CD4-positive, alpha-beta T cell treated with Interleukin-17A for 1 hour (primary cell): ENCODE data around the gene NPHP4.
A peak's percentile ranks its signal among the peaks of the same experiment; 100 is the strongest.

Source experiments
- DNase-seq: peaks from one replicate; pipeline ENCODE4 v3.0.0-alpha.2; 2020

Gene NPHP4

DNA sequence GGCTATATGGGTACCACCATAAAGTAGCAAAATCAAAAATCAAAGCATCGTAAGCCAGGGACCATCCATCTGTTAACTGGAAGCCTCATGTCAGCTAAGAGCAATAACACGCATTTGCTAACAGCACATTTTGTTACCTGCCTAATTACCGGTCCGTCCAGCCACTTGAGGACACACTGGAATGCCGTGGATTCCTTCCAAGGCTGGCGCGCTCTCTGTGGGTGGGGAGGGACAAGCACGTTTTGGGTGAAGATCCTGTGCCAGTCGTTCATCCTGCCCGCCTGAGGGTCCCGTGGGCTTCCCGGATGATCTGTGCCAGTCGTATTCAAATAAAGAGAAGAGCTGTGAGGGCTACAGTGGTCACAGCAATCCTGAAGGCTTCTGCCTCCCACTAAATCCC lies 6.2 kb downstream of the NPHP4 start:
- no peak for DNase-seq

DNA sequence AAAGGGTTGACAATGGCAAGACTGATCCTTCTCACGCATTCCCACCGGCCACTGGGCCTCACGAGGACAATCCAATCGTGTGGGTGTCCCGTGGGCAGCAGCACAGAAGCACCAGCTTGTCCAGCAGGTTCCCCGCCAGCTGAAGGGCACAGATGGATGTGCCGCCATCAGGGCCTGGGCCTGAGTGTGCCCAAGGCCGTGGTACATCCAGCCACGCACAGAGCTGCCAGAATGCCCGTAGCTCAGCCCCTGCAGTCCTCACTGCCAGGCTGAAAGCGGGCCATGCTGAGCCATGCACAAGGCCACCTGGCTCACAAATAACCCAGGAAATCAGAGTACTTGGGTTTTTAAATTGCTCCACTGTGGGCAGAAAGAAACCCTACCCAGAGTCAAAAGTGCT lies 7.0 kb downstream of the NPHP4 start:
- DNase-seq, result no peak

- DNase-seq, result no peak
These were observed 8.7 kb downstream of the NPHP4 start for GRCh38 chr1:5983361-5984103.

DNA sequence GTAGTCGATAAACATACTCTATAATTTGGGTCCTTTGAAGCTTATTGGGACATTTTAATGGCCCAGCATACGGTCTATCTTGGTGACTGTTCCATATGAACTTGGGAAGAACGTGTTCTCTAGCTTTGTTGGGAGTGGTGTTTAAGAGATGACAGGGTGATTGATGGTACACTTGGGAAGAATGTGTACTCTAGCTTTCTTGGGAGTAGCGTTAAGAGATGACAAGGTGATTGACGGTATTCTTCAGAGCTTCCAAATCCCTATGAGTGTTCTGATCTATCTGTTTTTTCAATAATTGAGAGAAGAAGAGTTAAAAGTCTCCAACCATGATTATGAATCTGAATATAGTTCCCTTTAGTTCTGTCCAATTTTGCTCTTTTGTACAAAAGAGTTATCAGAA lies 9.4 kb downstream of the NPHP4 start:
- no peak for DNase-seq

- DNase-seq, result peak; percentile 14
These were observed 9.9 kb downstream of the NPHP4 start for GRCh38 chr1:5982276-5982675.

- no peak for DNase-seq
These were observed 11.2 kb downstream of the NPHP4 start for GRCh38 chr1:5981009-5981380.

DNA sequence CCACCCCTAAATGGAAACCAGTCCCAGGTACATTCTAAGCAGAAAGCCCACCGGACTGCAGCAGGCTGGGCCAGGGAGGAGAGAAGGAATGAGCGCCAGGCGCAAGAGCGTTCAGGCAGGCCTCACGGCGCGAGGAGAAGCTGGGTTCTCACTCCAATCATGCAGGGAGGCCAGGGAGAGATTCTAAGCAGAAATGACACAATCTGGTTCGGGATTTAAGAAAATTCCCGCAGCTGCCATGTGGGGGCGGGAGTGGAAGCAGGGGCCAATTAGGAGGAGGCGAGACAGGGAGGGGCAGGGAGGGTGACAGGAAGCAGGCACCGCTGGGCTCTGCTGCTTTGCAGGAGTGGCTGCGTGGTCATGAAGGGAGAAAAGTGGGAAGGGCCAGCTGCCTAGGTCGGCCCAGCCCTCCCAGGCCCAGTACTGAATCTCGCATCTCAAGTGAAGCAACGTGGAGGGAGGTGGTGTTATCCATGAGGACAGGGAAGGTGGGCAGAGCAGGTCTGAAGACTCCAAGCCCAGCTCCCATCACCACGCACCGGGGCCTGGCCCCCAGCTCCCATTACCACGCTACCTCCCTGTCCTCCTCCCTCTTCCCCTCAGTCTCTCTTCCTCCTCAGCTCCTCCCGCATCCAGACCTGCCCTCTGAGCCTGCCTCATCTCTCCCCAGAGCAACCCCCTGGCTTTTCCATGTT lies 11.8 kb downstream of the NPHP4 start:
- DNase-seq, result no peak

GRCh38 chr1:5979536-5980313 lies 12.5 kb downstream of the NPHP4 start:
- no peak for DNase-seq

DNA sequence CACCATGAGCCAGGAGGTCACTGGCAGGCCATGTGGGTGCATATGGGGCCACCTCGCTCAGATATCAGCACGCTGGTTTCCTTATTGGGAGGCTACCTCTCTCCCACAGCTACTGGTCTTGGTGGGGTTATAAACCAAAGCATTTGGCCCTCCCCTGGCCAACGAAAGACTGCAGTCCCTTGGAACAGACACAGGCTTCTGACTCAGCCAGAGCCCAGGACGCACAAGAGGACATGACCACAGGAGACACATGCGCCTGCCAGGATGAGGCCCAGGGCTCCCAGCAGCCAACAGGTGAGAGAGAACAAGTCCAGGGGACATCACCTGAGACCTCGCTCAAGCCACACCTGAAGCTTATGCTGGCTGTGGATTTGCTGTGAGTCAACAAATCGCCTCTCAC lies 13.8 kb downstream of the NPHP4 start:
- DNase-seq, result no peak

DNA sequence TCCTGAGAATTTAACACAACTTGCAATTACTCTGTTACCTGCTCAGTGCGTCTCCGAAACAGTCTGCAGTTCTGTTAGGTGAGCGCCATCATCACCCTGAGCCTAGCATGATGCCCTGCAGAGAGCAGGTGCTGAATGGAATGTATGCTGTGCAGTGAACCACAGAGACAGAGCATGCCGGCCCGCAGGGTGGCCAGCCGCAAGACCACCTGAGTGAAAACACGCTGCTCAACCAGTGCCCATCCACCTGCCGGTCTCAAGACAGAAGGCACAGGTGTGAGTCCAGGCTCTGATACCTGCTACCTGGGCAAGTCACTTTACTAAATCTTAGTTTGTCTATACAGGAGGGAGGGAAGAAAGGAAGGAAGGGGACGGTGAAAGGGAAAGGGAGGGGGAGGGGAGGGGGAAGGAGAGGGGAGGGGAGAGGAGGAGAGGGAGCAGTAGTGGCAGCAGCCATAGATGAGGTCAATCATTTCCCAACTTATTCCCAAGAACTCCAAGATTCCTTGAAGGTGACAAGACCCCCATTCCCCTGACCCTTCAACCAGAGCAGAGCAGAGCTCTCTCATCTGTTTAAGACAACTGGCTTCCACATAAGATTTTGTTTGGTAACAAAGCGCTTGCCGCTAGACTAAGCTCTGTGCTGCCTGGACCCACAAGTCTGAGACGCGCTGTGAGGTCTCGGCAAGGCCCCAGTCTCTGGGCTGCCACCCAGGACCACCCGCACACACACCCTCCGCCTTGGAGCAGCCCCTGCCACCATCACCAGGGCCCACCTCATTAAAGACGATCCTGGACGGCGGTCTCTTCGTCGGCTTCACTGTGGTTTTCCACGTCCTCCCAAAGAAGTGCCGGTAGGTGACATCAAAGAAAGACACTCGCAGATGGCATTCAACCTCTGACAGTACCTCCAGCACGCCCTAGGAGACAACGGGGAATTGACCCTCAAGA lies 14.5 kb downstream of the NPHP4 start:
- DNase-seq, result no peak

DNA sequence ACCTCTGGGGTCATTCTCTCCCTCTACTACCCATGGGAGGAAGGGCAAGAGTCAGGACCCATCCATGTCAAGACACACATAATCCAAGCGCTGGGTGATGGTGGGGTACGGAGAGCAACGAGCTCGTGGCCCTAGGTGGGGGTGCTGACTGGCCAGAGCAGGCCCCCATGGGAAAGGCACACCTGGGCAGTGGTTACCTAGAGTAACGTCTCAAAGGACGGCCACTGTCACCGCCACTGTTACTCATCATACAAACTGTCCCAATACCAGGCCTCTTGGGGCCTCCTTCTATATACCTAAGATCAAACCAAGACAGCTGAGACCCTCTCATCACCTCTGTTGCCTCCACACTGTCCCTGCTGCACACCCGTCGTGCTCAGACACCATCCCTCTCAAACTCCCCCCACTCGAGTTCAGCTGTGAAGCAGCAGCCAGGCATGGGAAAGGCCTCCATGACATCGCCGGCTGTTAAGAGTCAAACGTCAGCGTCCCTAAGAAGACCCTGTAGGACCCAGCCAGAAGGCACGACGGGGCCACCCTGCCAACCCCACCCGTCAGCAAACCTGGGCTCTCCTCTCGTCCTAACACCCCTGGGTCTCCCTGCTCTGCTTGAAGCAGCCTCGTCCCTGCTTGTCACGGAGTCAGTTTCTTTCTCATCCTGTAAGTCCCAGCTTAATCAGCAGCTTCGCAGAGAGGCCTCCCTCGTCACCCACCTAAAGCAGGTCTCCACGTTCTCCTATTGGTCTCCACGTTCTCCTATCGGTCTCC lies 15.3 kb downstream of the NPHP4 start:
- DNase-seq, result no peak

GRCh38 chr1:5976231-5976630 lies 16.0 kb downstream of the NPHP4 start:
- no peak for DNase-seq

GRCh38 chr1:5975133-5975880 lies 16.9 kb downstream of the NPHP4 start:
- DNase-seq, result peak; percentile 63

GRCh38 chr1:5974631-5975030 lies 17.6 kb downstream of the NPHP4 start:
- DNase-seq, result no peak

DNA sequence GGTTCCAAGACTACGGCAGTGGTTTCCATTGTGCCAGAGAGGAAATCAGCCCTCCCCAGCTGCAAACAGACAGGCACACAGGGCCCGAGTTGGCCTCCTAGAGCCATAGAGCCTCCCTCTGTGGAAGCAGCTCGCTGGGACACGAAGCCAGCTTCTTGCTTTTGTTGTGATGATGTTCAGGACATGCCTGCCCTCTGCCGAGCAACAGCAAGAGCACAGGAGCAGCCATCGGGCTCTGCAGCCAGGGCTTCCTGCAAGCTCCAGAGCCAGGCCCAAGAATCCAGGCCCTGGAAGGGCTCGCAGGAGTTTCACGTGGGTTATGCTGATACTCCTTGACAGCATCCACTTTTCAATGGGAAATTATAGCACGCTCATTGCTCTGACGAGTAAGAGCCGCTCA lies 18.5 kb downstream of the NPHP4 start:
- DNase-seq, result no peak

- no peak for DNase-seq
These were observed 20.1 kb downstream of the NPHP4 start for GRCh38 chr1:5972198-5972520.

GRCh38 chr1:5971471-5972197 lies 20.6 kb downstream of the NPHP4 start:
- no peak for DNase-seq

DNA sequence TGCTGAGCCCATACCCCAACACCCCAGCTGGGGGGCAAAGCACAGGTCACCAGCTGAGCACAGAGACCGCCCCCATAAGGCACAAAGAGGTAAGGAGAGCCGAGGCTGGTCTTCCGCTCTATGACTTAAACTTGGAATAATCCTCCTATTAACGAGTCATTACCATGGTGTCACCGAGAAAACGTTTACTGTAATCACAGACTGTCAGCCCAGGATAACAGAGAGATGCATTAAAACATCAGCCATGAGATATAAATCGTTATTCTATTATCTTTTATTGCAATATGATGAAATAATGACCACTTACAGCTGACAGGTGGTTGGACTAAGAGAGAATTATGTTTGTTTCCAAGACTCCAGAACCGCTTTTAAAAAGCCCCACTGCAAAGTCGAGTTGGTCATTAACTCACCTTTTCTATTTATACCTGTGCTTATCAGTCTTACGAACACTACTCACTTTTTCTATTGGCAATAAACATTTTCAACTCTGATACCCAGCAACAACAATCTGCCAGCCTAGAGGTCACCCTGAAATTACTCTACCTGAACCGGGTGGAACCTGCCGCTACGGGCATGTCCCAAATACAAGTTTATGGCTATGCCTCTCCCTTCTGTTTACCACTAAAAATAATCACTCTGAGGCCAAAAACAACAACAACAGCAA lies 21.5 kb downstream of the NPHP4 start:
- no peak for DNase-seq

DNA sequence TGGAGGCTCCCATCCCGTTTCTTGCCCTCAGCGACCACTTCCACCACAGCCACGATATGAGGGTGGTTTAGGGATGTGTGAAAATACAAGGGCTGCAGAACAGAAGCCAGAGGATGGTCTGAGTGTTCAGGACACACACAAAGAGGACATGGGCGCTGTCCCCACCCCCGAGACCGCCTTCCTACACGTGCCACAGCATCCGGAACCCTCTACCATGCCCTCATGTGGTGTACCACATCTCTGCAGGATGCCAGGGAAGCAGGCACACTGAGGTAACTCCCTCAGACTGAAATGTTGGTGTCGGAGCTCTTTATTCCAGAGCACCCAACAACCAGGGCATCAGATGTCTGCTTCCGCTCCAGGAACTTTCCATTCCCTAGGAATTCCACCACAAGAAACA lies 23.1 kb downstream of the NPHP4 start:
- no peak for DNase-seq

DNA sequence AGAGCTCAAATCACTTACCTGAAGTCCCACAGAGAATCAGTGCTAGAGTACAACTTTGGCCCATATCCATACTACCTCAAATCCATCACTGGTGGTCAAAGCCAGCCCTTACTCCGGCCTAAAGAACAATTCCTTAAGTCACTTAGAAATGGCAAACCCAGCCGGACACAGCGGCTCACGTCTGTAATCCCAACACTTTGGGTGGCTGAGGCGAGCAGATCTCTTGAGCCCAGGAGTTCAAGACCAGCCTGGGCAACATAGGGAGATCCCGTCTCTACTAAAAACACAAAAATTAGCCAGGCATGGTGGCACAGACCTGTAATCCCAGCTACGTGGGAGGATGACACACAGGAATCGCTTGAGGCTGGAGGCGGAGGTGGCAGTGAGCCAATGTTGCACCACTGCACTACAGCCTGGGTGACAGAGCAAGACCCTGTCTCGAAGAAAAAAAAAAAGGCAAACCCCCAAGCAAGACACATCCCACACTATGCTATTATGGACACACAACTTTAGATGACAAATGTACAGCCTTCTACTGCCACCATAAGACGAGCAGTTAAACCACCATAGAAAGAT lies 24.0 kb downstream of the NPHP4 start:
- no peak for DNase-seq
